Measurements from ENCODE around the gene SH3PXD2A. TPM values are rescaled to one million over a fixed set of nuclear protein-coding genes. Genes with fewer than 3 reads are reported as not detected.

The SH3PXD2A gene
- total RNA-seq, 1 experiment from 2014 or later, result 0.82 TPM

Small RNA genes within 50 kb of the gene (small RNA-seq; reads per million reads assigned to genes)
- 0 reads per million in 2 experiments for gene RF00019

Other genes with a start within 250 kb of the SH3PXD2A start
- 27.6 and 28.3 TPM in 2 replicates for gene STN1, start 62.6 kb upstream of the SH3PXD2A start, total RNA-seq (2014; rRNA removed; shearing (Covaris generic))
- 59.3 and 62.3 TPM in 2 replicates for gene SLK, start 111.6 kb upstream of the SH3PXD2A start, total RNA-seq (2014; rRNA removed; shearing (Covaris generic))
- gene COL17A1, start 230.3 kb upstream of the SH3PXD2A start, total RNA-seq (2014; rRNA removed; shearing (Covaris generic)), result not detected in 2 replicates

Measured in NCI-H460 (cell line).